Ectodermal cell (in vitro differentiated cells): ENCODE measurements around the gene BLTP3A.
"Not testable (repeated sequence)": the region's sequence is repeated elsewhere in the genome, so short reads cannot be mapped to it uniquely, and the experiment has no call there.

Experiments used
- H3K27ac ChIP-seq: 2 replicates; pipeline ENCODE4 v1.7.0; 2013; ENCODE audit warnings: mild to moderate bottlenecking, low read depth, low read length; ENCODE audit not compliant: insufficient read depth, poor library complexity, severe bottlenecking
- H3K27me3 ChIP-seq: 2 replicates; pipeline ENCODE4 v1.7.0; 2013; ENCODE audit warnings: mild to moderate bottlenecking, low read length; ENCODE audit not compliant: insufficient read depth, control insufficient read depth, poor library complexity, severe bottlenecking
- H3K36me3 ChIP-seq: one replicate; pipeline ENCODE4 v1.7.0; 2013; ENCODE audit warnings: low read length; ENCODE audit not compliant: control insufficient read depth, insufficient read depth
- H3K4me1 ChIP-seq: one replicate; pipeline ENCODE4 v1.7.0; 2013; ENCODE audit warnings: low read length; ENCODE audit not compliant: control insufficient read depth, insufficient read depth
- H3K4me3 ChIP-seq: 2 replicates; pipeline ENCODE4 v1.7.0; 2013; ENCODE audit warnings: low read depth, low read length, control low read depth; ENCODE audit not compliant: insufficient read depth
- H3K9me3 ChIP-seq: 2 replicates; pipeline ENCODE4 v1.7.0; 2013; ENCODE audit warnings: mild to moderate bottlenecking, low read length, moderate library complexity; ENCODE audit not compliant: control insufficient read depth
- WGBS, 2 experiments: methylation state at CpG; one replicate each; pipeline ENCODE4 v1.1.7; 2013; ENCODE audit warnings: missing lambda C conversion rate in 2 of 2; 5-methylcytosine and 5-hydroxymethylcytosine counted together

BLTP3A gene

DNA sequence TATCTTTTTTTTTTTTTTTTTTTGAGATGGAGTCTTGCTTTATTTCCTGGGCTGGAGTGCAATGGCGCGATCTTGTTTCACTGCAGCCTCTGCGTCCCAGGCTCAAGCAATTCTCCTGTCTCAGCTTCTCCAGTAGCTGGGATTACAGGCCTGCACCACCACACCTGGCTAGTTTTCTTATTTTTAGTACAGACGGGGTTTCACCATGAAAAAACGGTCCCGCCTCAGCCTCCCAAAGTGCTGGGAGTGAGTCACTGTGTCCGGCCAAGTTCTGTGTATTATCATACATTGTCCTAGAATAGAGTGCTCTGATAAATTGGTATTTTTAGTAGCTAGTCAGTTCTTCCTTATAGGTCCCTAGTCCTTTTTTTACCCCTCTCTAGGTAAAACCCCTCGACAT lies 31.8 kb upstream of the BLTP3A start:
- H3K36me3 ChIP-seq, result peaks cover 17% of the 10 kb centered on the region
- H3K9me3 ChIP-seq, result no peaks in the 10 kb centered on the region
- WGBS, 2 experiments, result 92 to 97% methylated on average over 7 to 8 of the region's 8 CpGs
- H3K4me3 ChIP-seq, result no peak overlapping the region
- no peaks in the 10 kb centered on the region for H3K27me3 ChIP-seq
- H3K4me1 ChIP-seq, result peaks cover 3% of the 10 kb centered on the region
- no peak overlapping the region for H3K27ac ChIP-seq

DNA sequence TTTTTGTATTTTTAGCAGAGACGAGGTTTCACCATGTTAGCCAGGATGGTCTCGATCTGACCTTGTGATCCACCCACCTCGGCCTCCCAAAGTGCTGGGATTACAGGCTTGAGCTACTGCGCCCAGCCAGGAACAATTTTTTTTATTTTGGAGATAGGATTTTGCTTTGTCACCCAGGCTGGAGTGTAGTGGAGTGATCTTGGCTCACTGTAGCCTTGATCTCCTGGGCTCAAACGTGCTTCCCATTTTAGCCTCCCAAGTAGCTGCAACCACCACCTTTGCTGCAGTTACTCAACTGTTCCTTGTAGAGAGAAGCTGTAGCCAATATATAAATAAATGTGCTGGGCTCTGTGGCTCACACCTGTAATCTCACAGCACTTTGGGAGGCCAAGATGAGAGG lies 30.2 kb upstream of the BLTP3A start:
- H3K36me3 ChIP-seq, result peaks cover 21% of the 10 kb centered on the region
- H3K4me1 ChIP-seq, H3K27ac ChIP-seq, H3K9me3 ChIP-seq, H3K27me3 ChIP-seq, H3K4me3 ChIP-seq: not testable (repeated sequence)
- WGBS, 2 experiments, result 91 to 94% methylated on average over 5 of the region's 5 CpGs

DNA sequence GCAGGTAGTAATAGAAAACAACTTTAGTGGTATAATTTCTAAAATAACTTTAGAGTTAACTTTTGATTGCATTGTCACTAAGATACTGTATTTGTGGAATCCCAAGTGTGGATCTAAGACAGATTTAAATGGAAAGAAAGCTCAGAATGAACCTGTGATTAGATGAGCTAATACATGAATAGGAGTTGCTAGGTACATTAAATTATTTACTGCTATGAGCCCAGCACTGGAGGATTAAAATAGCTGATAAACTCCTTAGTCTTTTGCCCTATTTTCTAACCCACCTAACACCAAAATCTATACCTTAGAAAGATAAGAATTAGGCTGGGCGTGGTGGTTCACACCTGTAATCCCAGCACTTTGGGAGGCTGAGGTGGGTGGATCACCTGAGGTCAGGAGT lies 23.7 kb upstream of the BLTP3A start:
- Histone ChIP-seq H3K27me3 (no peaks in the 10 kb centered on the region), H3K4me3 (no peak overlapping the region), H3K4me1 (no peaks in the 10 kb centered on the region), H3K9me3 (no peaks in the 10 kb centered on the region), H3K27ac (no peak overlapping the region), H3K36me3 (peaks cover 46% of the 10 kb centered on the region)
- WGBS, 2 experiments, result 81 to 92% methylated on average over 1 of the region's 1 CpG

DNA sequence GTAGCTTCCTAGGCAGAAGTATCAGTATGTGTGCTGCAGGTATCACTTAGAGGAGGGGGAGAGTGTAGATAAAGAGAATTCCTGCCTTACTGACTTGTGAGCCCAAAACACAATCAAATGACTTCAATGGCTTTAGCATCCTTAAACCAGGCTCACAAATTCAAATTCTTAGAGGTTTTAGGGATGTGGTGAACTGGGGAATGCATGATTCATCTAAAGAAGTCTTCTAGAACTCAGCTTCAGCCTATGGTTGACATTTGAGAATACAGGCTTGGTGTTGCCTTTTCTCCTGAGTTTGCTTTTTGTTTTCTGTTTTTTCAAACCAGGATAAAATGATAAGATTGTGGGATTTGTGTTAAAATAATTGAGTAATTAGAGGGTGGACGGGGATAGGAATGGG lies 20.2 kb upstream of the BLTP3A start:
- 93 to 97% methylated on average over 1 of the region's 1 CpG for WGBS, 2 experiments
- H3K27me3 ChIP-seq, result no peaks in the 10 kb centered on the region
- no peak overlapping the region for H3K4me3 ChIP-seq
- peaks cover 40% of the 10 kb centered on the region for H3K36me3 ChIP-seq
- no peak overlapping the region for H3K27ac ChIP-seq
- H3K4me1 ChIP-seq, result no peaks in the 10 kb centered on the region
- no peaks in the 10 kb centered on the region for H3K9me3 ChIP-seq

DNA sequence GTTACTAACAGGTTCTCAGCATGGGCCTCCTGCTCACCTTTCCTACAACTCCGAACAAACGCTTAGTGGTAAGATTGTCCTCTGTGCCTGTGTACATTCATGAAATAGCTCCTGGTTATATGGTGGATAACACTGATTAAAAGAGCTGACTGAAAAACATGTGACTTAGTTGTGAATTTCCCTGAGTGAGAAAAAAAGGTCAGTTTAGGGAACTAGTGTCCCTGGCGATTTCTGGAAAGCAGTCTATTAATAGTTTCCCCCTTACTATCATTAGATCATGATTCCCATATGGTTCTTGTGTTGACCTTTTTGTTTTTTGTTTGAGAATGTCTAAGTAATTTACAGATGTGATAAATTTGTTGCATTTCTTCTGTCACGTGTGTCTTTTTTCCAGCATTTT lies 18.9 kb upstream of the BLTP3A start:
- Histone ChIP-seq H3K27ac (no peak overlapping the region), H3K4me1 (no peaks in the 10 kb centered on the region), H3K4me3 (no peak overlapping the region), H3K9me3 (no peaks in the 10 kb centered on the region), H3K36me3 (peaks cover 33% of the 10 kb centered on the region), H3K27me3 (no peaks in the 10 kb centered on the region)
- 97 to 100% methylated on average over 4 of the region's 4 CpGs for WGBS, 2 experiments

DNA sequence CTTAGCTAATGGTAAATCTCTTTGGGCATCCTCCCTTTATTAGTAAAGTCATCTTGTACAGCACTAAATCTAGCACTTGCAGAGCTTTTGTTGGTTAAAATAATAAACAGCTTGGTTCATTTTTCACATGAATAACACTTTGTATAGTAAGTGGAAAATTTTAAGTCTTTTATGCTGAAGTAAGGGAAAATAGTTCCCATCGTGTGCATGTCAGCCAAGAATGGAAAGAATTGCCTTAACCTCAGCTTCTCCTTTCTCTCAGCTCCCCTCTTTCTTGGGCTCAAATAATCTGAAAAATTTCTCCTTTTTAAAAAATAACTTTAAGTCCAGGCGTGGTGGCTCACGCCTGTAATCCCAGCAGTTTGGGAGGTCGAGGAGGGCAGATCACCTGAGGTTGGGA lies 18.0 kb upstream of the BLTP3A start:
- no peak overlapping the region for H3K4me3 ChIP-seq
- no peak overlapping the region for H3K27ac ChIP-seq
- no peaks in the 10 kb centered on the region for H3K4me1 ChIP-seq
- H3K36me3 ChIP-seq, result peaks cover 24% of the 10 kb centered on the region
- 96% methylated on average over 4 of the region's 4 CpGs for WGBS, 2 experiments
- H3K9me3 ChIP-seq, result no peaks in the 10 kb centered on the region
- H3K27me3 ChIP-seq, result no peaks in the 10 kb centered on the region

DNA sequence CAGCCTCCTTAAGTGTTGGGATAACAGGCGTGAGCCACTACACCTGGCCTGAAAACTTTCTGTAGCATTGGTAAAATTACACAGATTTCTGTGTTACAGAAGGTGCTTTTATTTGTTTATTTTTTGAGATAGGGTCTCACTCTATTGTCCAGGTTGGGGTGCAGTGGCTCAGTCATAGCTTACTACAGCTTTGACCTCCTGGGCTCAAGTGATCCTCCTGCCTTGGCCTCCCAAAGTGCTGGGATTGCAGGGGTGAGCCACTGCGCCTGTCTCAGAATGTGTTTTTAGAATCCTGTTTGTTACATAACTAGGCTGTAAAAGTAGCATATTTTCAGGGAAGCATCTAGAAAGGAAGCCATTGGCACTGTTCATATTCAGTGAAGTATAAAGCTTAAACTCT lies 16.9 kb upstream of the BLTP3A start:
- Histone ChIP-seq H3K4me3 (no peak overlapping the region), H3K4me1 (no peaks in the 10 kb centered on the region)

DNA sequence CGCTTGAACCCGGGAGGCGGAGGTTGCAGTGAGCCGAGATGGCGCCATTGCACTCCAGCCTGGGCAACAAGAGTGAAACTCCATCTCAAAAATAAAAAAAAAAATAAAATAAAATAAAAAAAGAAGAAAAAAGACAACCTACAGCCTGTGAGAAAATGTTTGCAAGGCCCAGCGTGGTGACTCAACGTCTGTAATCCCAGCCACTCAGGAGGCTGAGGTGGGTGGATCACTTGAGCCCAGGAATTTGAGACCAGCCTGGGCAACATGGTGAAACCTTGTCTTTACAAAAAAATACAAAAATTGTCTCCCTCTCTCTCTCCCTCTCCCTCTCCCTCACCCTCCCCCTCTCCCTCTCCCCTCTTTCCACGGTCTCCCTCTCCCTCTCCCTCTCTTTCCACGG lies 6.5 kb upstream of the BLTP3A start:
- H3K27ac ChIP-seq, H3K9me3 ChIP-seq, H3K27me3 ChIP-seq, H3K36me3 ChIP-seq, H3K4me3 ChIP-seq, H3K4me1 ChIP-seq: not testable (repeated sequence)
- 83 to 86% methylated on average over 4 of the region's 9 CpGs for WGBS, 2 experiments

More for the DNA sequence above, 16.9 kb upstream of the BLTP3A start:
- Histone ChIP-seq H3K9me3 (no peaks in the 10 kb centered on the region), H3K36me3 (peaks cover 18% of the 10 kb centered on the region), H3K27ac (no peak overlapping the region), H3K27me3 (no peaks in the 10 kb centered on the region)
- 93 to 94% methylated on average over 2 of the region's 2 CpGs for WGBS, 2 experiments

DNA sequence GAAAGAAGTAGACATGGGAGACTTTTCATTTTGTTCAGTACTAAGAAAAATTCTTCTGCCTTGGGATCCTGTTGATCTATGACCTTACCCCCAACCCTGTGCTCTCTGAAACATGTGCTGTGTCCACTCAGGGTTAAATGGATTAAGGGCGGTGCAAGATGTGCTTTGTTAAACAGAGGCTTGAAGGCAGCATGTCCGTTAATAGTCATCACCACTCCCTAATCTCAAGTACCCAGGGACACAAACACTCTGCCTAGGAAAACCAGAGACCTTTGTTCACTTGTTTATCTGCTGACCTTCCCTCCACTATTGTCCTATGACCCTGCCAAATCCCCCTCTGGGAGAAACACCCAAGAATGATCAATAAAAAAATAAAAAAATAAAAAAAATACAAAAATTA lies 4.7 kb upstream of the BLTP3A start:
- not testable (repeated sequence) for H3K27ac ChIP-seq, H3K36me3 ChIP-seq, H3K4me1 ChIP-seq, H3K9me3 ChIP-seq, H3K4me3 ChIP-seq
- H3K27me3 ChIP-seq, result peaks cover 10% of the 10 kb centered on the region
- 69 to 86% methylated on average over 2 of the region's 2 CpGs for WGBS, 2 experiments

DNA sequence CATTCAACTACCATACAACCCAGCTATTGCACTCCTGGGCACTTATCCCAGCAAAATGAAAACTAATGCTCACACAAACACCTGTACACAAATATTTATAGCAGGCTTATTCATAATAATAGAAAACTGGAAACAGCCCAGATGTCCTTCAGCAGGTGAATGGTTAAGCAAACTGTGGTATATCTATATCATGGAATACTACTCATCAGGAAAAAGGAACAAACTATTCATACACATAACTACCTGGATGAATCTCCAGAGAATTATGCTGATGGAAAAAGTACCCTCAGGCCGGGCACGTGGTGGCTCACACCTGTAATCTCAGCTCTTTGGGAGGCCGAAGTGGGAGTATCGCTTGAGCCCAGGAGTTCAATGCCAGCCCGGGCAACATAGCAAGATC lies 3.8 kb upstream of the BLTP3A start:
- H3K27ac ChIP-seq, result no peak overlapping the region
- peaks cover 10% of the 10 kb centered on the region for H3K27me3 ChIP-seq
- H3K4me1 ChIP-seq, result no peaks in the 10 kb centered on the region
- WGBS, 2 experiments, result 90 to 94% methylated on average over 5 of the region's 5 CpGs
- no peak overlapping the region for H3K4me3 ChIP-seq
- H3K36me3 ChIP-seq, result no peaks in the 10 kb centered on the region
- no peaks in the 10 kb centered on the region for H3K9me3 ChIP-seq

DNA sequence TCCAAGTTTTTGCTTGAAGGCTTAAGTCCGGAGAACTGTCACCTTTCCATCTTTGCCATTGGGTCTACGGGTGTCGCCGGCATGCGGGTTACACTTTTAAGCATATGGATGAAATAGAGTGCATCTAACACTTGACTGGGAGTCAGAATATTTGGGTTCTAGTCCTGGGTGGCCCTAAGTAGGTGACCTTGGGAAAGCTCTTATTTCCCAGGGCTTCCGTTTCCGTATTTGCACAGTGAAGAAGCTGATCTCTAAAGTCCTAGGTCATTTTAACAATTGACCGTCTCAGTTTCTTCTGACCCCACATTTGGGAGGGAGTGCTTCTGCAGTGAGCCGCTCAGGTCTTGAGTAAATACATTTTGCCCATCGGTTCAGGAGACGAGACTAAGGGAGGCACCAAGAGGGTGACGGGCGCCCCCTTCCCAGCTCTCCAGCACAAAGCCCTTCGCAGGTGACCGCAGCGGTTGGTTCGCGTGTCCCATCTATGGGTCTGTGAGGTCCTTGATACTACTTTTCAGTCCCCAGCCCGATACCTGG lies 651 bp upstream of the BLTP3A start:
- no peaks in the 10 kb centered on the region for H3K36me3 ChIP-seq
- H3K27me3 ChIP-seq, result peaks cover 10% of the 10 kb centered on the region
- peak overlapping the region; percentile 63 for H3K27ac ChIP-seq
- H3K9me3 ChIP-seq, result no peaks in the 10 kb centered on the region
- H3K4me1 ChIP-seq, result peaks cover 4% of the 10 kb centered on the region
- WGBS, 2 experiments, result 13% methylated on average over 19 of the region's 19 CpGs
- peak overlapping the region; percentile 77 for H3K4me3 ChIP-seq
